ENCODE data around the gene SPIN2B.

- TF ChIP-seq CTCF (IDR thresholded peaks at IDR 0.05) (no peak), FOXP1 (CRISPR knock-in tag; IDR thresholded peaks at IDR 0.05; ENCODE audit: borderline replicate concordance) (no peak), ZNF138 (CRISPR knock-in tag; conservative IDR thresholded peaks at IDR 0.05) (no peak), USF1 (CRISPR knock-in tag; IDR thresholded peaks at IDR 0.05) (no peak), ESRRA (CRISPR knock-in tag; IDR thresholded peaks at IDR 0.05; ENCODE audit: borderline replicate concordance) (no peak), ATF3 (CRISPR knock-in tag; conservative IDR thresholded peaks at IDR 0.05) (no peak), ZNF281 (CRISPR knock-in tag; IDR thresholded peaks at IDR 0.05) (no peak), AR (CRISPR knock-in tag; IDR thresholded peaks at IDR 0.05) (no peak), NFE2L1 (CRISPR knock-in tag; IDR thresholded peaks at IDR 0.05) (no peak)
Measured at GRCh38 chrX:57135287-57135686, 13.9 kb upstream of the SPIN2B start.

Data from WTC11 (cell line).